ENCODE data around the gene GPX1. TPM values are rescaled to one million over a fixed set of nuclear protein-coding genes. Genes with fewer than 3 reads are reported as not detected.
"Not testable (repeated sequence)": the region's sequence is repeated elsewhere in the genome, so short reads cannot be mapped to it uniquely, and the experiment has no call there.

Gene GPX1
- 415 TPM for total RNA-seq
- long read RNA-seq, transcript GPX1-202 (2 exons, 1,151 nt), result major isoform, 312 of 319 reads
- long read RNA-seq, transcript GPX1-201 (1 exons, 1,135 nt), result minor isoform, 5 of 319 reads
- long read RNA-seq, partial matches to known transcripts, result 0 of 319 reads
- long read RNA-seq, other reads (novel, unspliced or antisense), result 0 of 319 reads

DNA sequence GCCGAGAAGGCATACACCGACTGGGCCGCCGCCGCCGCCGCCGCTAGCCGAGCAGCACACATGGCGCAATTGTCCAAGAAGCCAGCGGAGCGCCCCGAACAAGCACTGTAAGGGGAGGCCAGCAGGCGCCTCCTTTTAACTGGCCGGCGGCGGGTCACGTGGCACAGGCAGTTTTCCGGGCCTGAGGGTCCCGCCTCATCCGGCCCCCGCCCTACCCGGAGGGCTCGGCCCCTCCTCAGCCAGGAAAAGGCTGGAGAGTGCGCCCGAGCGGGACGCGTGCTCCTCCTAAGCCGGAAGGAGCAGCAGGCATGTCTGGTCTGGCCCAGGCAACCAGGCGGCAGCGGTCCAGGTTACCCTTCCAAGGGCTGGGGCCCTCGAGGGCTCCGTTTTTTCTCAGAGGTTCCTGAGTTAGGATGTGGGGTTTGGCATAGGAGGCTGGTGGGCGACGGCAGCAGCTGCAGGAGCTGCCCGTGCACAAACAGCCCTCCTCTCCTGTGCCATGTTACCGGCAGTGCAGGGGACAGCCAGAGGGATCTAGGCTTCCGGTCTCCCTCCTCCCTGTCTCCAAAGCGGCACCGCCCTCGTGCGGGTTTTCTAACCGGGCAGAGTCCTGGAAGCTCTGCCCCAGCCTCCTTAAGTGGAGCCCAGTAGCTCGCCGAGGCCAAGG is at the start of gene GPX1:
TSS of gene GPX1 (minus strand) at position 137 of the 667 bp plus-strand sequence. CDS start at position 62, 75 bp downstream.
- ATAC-seq, result peak; percentile 93
- H3K4me1 ChIP-seq, result peaks cover 35% of the 10 kb centered on the region
- no peaks in the 10 kb centered on the region for H3K9me3 ChIP-seq
- H3K27me3 ChIP-seq, result no peaks in the 10 kb centered on the region
- peaks cover 66% of the 10 kb centered on the region for H3K36me3 ChIP-seq
- intact Hi-C loops (cut with DNase I), result no loop called here
- peak within 1 kb of the TSS; percentile 85 for H3K4me3 ChIP-seq
- peak; percentile 98 for DNase-seq
- TF ChIP-seq, protein P1, sequence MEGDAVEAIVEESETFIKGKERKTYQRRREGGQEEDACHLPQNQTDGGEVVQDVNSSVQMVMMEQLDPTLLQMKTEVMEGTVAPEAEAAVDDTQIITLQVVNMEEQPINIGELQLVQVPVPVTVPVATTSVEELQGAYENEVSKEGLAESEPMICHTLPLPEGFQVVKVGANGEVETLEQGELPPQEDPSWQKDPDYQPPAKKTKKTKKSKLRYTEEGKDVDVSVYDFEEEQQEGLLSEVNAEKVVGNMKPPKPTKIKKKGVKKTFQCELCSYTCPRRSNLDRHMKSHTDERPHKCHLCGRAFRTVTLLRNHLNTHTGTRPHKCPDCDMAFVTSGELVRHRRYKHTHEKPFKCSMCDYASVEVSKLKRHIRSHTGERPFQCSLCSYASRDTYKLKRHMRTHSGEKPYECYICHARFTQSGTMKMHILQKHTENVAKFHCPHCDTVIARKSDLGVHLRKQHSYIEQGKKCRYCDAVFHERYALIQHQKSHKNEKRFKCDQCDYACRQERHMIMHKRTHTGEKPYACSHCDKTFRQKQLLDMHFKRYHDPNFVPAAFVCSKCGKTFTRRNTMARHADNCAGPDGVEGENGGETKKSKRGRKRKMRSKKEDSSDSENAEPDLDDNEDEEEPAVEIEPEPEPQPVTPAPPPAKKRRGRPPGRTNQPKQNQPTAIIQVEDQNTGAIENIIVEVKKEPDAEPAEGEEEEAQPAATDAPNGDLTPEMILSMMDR (IDR thresholded peaks at IDR 0.05), result no peak
- peak within 1 kb of the TSS; percentile 96 for H3K27ac ChIP-seq

DNA sequence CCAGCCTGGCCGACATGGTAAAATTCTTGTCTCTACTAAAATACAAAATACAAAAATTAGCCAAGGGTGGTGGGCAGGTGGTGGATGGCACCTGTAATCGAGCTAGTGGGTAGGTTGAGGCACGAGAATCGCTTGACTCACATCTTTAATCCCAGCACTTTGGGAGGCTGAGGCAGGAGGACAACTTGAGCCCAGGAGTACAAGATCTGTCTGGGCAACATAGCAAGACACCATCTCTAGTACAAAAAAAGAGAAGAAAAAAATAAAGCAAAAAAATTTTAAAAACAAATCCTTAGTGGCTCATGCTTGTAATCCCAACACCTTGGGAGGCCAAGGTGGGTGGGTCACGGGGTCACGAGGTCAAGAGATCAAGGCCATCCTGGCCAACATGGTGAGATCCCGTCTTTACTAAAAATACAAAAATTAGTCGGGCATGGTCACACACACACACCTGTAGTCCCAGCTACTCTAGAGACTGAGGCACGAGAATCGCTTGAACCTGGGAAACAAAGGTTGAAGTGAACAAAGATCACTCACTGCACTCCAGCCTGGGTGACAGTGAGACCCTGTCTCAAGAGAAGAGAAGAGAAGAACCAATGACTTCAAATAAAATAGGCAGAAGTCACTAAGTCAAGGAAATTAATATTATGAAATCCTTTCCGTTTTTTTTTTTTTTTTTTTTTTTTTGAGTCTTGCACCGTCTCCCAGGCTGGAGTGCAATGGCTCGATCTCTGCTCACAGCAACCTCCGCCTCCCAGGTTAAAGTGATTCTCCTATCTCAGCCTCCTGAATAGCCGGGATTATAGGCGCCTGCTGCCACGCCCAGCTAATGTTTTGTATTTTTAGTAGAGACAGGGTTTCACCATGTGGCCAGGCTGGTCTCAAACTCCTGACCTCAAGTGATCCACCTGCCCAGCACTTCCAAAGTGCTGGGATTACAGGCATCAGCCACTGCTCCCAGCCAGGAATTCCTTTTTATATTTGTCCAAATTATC is 48.7 kb upstream of the GPX1 start:
- no peak for ATAC-seq
- intact Hi-C loops (cut with DNase I), result no loop called here
- TF ChIP-seq, protein P1 (IDR thresholded peaks at IDR 0.05), result no peak
- no peaks in the 10 kb centered on the region for H3K9me3 ChIP-seq
- peak overlapping the region; percentile 63 for H3K27ac ChIP-seq
- H3K36me3 ChIP-seq, result no peaks in the 10 kb centered on the region
- peaks cover 70% of the 10 kb centered on the region for H3K4me1 ChIP-seq
- no peak for DNase-seq
- H3K27me3 ChIP-seq, result no peaks in the 10 kb centered on the region
- no peak overlapping the region for H3K4me3 ChIP-seq

DNA sequence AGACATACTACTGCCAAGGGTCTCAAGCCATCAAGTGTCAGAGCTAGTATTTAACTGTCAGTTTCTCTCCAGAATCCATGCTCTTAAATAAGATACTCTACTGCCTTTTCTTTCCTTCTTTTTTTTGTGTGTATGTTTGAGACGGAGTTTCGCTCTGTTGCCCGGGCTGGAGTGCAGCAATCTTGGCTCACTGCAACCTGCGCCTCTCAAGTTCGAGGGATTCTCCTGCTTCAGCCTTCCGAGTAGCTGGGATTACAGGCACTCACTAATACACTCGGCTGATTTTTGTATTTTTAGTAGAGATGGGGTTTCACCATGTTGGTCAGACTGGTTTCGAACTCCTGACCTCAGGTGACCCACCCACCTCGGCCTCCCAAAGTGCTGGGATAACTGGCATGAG is 47.4 kb upstream of the GPX1 start:
- Histone ChIP-seq H3K27ac (peak overlapping the region; percentile 63), H3K4me1 (peaks cover 70% of the 10 kb centered on the region), H3K4me3 (peak overlapping the region; percentile 8)
- H3K9me3 ChIP-seq; H3K27me3 ChIP-seq; H3K36me3 ChIP-seq; DNase-seq; intact Hi-C loops (cut with DNase I): not testable (repeated sequence)
- peak; percentile 30 for ATAC-seq

DNA sequence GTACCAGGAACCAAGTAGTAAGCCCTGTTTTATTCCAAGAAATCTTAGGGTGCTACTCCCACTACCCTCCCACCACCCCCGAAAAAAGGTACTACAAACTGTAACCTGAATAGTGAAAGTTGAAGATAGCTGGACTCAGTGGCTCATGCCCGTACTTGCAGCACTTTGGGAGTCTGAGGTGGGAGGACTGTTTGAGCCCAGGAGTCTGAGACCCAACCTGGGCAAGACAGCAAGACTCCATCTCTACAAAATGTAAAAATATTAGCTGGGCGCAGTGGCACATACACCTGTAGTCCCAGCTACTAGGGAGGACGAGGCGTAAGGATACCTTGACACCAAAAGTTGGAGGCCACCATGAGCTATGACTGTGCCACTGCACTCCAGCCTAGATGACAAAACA is 45.7 kb upstream of the GPX1 start:
- H3K9me3 ChIP-seq, result no peaks in the 10 kb centered on the region
- no peak for ATAC-seq
- DNase-seq, result no peak
- peaks cover 68% of the 10 kb centered on the region for H3K4me1 ChIP-seq
- H3K27me3 ChIP-seq, result no peaks in the 10 kb centered on the region
- no peak overlapping the region for H3K27ac ChIP-seq
- no peaks in the 10 kb centered on the region for H3K36me3 ChIP-seq
- no peak overlapping the region for H3K4me3 ChIP-seq
- TF ChIP-seq, protein P1 (IDR thresholded peaks at IDR 0.05), result no peak
- intact Hi-C loops (cut with DNase I), result no loop called here

DNA sequence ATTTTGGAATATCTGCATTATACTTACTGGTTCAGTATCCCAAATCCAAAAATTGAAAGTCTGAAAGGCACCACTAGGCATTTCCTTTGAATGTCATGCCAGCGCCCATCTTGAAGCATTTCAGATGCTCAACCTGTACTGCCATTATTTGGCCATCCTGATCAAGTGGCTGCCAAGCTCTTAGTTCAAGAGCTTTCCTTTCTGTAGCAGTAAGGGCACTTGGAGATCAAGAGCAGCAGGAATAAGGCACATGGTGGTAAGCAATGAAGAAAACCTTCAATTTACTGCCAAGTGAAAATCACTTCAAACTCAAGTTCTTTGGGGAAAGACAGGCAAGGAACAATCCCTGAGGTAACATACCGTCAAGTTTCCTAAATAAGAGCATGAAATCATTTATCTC is 43.6 kb upstream of the GPX1 start:
- H3K27ac ChIP-seq, result no peak overlapping the region
- no peaks in the 10 kb centered on the region for H3K27me3 ChIP-seq
- intact Hi-C loops (cut with DNase I), result no loop called here
- no peak for DNase-seq
- TF ChIP-seq, protein P1 (IDR thresholded peaks at IDR 0.05), result no peak
- peaks cover 1% of the 10 kb centered on the region for H3K36me3 ChIP-seq
- H3K9me3 ChIP-seq, result no peaks in the 10 kb centered on the region
- H3K4me3 ChIP-seq, result no peak overlapping the region
- peaks cover 58% of the 10 kb centered on the region for H3K4me1 ChIP-seq
- ATAC-seq, result peak; percentile 86

Measured in upper lobe of right lung (tissue), 1 donor.